HG02840 (cell line): ENCODE data around the gene SPATA3.
"Not testable (repeated sequence)": the region's sequence is repeated elsewhere in the genome, so short reads cannot be mapped to it uniquely, and the experiment has no call there.

Experiments
- ATAC-seq: cut with Tn5 transposase; IDR thresholded peaks from one replicate; pipeline ENCODE4 v1.9.1; 2021; ENCODE audit warnings: mild to moderate bottlenecking, moderate library complexity, moderate number of reproducible peaks; ENCODE audit not compliant: unreplicated experiment, low FRiP score

SPATA3 gene

GRCh38 chr2:230990131-230990898 is 5.6 kb upstream of the SPATA3 start:
- ATAC-seq: no peak

GRCh38 chr2:230990899-230991150 is 5.1 kb upstream of the SPATA3 start:
- ATAC-seq: no peak

GRCh38 chr2:230991598-230991997 is 4.3 kb upstream of the SPATA3 start:
- no peak for ATAC-seq

- ATAC-seq: no peak
These were observed 740 bp downstream of the SPATA3 start for GRCh38 chr2:230996661-230997060.

GRCh38 chr2:230998882-230999281 is 3.0 kb downstream of the SPATA3 start:
- ATAC-seq: no peak

- ATAC-seq: no peak
These were observed 3.6 kb downstream of the SPATA3 start for GRCh38 chr2:230999477-230999876.

- ATAC-seq: no peak
These were observed 4.4 kb downstream of the SPATA3 start for GRCh38 chr2:231000211-231000904.

- no peak for ATAC-seq
These were observed 5.1 kb downstream of the SPATA3 start for GRCh38 chr2:231001036-231001435.

GRCh38 chr2:231001921-231002320 is 6.0 kb downstream of the SPATA3 start:
- ATAC-seq: no peak

- no peak for ATAC-seq
These were observed 6.7 kb downstream of the SPATA3 start for GRCh38 chr2:231002641-231003040.

GRCh38 chr2:231003186-231003585 is 7.3 kb downstream of the SPATA3 start:
- no peak for ATAC-seq

GRCh38 chr2:231004930-231005329 is 9.0 kb downstream of the SPATA3 start:
- ATAC-seq: not testable (repeated sequence)

GRCh38 chr2:231007286-231008098 is 11.6 kb downstream of the SPATA3 start:
- ATAC-seq: no peak

- no peak for ATAC-seq
These were observed 12.2 kb downstream of the SPATA3 start for GRCh38 chr2:231008131-231008530.

GRCh38 chr2:231009236-231009919 is 13.5 kb downstream of the SPATA3 start:
- no peak for ATAC-seq

- ATAC-seq: no peak
These were observed 14.3 kb downstream of the SPATA3 start for GRCh38 chr2:231010201-231010730.

- ATAC-seq: no peak
These were observed 15.6 kb downstream of the SPATA3 start for GRCh38 chr2:231011526-231011925.

GRCh38 chr2:231012463-231012862 is 16.5 kb downstream of the SPATA3 start:
- no peak for ATAC-seq

GRCh38 chr2:231013820-231014219 is 17.9 kb downstream of the SPATA3 start:
- no peak for ATAC-seq

GRCh38 chr2:231015478-231015877 is 19.6 kb downstream of the SPATA3 start:
- ATAC-seq: no peak

GRCh38 chr2:231015926-231016325 is 20.0 kb downstream of the SPATA3 start:
- no peak for ATAC-seq
